HL-60/S4 (cell line): ENCODE data around the gene SNAP25.

Experiments
- in situ Hi-C: fragments of 300-500 bp; cut with MboI; formaldehyde crosslinking; loops from 2 replicates; pipeline ENCODE4 v1.14.3; 2022; ENCODE audit warnings: low sequenced_read_pairs

SNAP25 gene

DNA sequence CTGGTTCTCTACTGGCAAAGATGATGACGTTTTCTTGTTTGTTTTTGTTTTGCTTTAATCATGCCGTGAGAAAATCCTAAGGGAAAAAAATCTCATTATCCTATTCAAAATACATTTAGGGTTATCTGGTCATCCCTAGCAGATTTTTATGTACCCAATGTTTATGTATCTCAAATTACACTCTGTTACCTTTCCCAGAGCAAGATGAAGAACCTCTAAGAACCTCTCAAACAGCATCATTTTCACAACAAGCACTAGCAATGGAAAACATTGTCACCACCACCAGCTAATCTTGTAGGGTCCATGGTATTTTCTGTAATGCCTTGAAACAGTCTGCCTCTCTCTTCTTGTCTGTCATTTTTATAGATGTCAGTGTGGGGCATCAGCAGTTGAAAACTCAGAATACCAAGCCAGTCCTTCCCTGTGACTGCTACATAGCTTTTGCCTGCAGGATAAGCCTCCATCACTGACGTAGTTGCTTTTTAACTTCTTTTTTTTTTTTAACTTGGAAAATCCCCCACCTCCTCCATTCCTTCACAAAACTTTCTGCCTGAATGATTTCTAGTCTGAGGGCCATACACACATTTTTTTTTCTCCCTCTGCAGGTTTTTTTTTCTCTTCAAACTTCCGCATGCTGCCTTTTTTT is 2.4 kb upstream of the SNAP25 start:
- in situ Hi-C loops: no loop called here

DNA sequence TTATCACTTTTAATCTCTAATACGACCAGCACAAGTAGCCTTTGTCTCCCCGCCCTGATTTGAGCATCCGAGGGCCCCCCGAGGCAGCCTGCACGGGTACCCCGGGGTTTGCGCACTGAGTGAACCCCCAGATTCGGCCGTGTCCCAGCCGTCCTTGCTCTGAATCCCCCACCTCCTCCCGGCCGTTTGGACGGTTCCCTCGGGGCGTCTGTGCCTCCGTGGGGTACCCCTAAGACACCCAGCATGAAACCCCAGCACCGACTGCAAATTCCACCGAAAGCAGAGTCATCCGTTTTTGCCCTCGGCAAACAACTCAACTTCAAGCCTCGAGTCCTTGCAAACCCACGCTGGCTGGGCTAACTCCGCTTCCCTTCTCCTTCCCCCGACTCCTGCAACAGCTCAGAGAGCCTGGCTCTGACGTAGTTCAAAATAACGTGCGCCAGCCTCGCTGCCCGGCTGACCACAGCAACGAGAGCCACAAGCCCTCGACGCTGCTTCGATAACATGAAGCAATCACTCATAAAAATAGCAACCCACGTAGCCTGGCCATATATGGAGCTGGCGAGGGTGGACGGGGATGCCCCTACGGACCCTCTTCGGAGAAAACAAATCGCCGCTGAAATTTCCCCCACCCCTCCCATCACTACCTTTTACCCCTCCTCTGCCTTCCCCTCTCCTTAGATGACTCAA is 764 bp upstream of the SNAP25 start:
- in situ Hi-C loops: no loop called here

DNA sequence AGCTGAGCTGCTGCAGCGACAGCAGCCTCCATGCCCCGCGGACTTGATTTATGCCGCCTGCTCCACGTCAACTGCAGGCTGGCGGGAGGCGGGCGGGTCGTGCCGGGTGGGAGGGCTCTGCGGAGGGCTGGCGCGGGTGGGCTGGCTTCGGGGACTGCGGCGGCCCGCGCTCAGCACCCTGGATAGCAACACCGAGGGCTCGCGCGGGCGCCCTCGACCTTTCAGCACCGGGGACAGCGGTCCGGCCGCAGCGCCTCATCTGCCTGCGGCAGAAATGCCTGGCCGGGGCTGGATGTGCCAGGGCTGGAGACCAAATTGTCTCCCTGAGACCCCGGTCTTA is 792 bp downstream of the SNAP25 start:
- in situ Hi-C loops: no loop called here

DNA sequence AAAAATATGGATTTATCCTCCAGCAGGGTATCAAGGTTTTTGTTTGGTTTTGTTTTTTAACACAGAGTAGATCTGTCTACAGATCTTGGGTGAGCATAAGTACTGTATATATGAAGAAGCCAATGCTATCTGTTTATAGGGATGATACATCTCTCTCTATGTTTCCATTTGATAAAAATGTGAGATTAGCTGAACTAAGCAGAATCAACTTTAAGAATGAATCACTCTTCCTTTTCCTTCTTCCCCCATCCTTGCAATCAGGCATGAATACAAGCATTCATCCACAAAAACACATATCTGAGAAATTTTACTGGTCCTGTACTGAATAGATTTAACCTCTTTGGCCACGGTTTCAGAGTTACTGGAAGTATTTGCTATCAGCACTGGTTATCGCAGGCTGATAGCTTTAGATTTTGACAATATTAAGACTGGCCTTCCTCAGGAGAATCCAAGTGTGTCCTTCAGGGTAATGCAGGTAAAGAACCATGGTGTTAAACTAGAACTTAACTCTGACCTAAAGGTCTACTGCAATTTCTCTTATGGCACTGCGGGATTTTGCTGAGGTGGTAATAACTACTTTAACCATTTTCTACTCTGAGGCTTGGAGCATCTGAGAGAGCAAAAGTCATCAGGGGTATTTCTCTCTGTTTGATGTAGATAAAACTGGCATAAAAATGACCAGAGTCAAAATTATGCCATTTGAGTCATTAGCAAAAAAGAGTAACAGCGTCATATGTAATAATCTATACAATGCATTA is 1.5 kb downstream of the SNAP25 start:
- in situ Hi-C loops: no loop called here

DNA sequence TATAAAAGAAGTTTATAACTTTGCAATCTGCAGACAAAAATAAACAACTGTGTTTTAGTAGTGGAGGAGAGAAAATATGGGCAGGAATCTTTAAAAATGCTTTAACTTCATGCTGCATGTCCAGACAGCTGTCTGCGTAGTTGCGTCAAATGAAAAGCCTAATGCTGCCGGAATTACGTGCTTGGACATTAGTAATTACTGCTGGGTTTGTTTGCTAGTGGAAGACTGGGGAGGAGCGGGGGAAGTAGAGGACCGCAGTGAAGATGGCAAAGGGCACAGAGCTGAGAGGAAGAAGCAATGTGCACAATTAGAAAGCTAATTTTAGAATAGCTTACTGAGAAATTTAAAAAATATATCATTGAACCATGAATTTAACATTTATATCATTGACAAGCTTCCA is 2.4 kb downstream of the SNAP25 start:
- in situ Hi-C loops: no loop called here

DNA sequence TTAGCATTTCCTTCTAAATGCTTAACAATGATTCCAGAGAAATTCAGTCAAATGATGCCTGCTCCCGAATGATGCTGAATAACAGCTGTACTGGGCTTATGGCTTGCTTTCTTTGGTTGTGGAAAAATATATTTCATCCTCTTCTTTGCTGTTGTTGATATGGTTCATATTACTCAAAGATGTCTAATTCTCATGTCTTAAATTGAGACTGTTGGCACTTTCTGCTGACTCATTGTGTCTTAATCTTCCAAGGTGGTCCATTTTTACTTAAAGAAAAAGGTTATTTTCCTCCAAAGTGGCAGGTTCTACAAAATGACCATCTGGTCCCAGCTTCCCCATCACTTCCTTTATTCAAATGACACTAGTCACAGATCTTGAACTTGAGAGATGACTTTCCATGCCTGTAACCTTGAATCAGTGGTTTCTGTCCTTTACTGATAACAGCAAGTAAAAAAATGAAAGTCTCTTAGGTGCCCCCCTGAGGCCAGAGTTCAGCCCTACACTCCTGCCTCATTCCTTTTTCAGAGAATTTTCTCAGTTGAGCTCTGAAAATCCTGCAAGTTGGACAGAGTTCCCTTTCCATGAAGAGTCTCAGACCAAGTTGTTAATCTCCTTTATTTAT is 6.9 kb downstream of the SNAP25 start:
- in situ Hi-C loops: no loop called here

DNA sequence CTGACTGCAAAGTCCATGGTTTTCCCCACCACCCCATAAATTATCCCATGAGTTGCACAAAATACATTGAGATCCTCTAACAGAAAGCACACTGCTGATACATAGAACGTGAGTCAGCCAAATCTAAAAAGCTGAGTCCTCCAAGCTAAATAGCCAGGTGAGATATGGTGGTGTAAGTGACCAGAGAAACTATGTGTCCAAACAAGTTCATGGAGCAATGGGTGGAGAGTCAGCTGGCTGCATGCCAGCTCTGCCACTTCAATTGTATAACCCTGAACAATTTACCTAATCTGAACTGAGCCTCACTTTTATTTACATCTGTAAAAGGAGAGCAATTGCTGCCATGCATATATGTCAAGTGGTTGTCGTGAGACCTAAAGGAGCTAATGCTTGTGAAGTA is 9.7 kb downstream of the SNAP25 start:
- in situ Hi-C loops: no loop called here

DNA sequence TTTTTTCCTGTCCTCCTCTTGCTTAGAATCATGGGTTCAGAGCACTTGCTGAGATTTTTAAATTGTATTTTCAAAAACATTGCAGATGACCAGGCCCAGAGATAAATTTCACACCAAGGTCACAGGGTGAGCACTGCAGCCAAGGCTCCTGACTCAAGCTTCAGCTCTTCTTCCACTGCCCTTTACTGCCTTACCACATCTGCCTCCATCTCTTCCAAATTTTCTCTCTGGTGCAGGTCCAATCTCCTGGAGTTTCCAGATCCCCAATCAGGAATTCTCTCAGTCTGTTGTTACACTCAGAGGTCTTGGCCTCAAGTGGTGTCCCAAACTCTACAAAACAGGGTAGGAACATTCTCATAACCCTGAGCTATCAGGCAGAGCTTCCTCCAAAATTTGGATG is 12.7 kb downstream of the SNAP25 start:
- in situ Hi-C loops: no loop called here

DNA sequence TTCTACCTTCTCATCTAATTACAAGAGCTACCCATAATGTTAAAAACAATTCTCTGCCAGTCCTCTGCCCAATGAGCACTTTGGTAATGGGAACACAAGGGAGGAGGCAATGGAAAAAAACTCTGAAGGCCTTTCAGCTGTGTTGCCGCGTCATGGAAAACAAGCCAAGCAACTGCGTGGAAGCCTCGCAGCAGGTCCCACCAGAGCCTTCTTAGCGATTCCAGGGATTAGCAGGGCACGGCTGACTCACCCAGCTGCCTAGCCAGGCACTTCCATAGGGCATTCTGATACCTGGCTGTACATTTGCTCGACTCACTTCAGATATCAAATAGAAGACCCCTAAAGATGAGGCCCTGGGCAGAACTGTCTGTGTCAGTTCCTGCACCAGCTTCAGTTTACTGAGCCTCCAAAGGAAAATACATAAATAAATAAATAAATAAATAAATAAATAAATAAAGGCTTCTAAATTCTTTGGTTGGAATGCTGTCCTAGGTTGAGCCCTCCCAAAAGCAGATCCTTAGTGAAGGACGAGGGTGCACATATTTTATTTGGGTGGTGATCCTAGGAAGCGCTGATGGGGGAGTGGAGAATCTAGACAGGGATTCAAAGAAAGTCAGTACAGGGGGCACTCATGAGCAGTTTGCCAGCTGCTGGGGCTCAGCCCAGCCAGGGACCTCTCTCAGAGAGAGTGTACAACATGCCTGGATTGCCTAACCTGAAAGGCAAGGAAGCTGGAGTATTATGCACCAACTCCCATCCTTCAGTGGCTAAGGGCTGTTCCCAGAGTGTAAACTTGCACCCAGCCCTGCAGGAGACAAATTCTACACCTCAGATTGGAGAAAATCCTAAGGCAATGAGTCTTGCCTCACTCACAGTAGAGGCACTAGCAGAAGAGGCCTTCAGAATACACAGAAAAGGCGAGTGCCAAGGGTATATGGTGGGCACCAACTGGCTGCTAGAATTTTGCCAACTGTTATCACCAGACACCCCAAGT is 18.2 kb downstream of the SNAP25 start:
- in situ Hi-C loops: no loop called here

DNA sequence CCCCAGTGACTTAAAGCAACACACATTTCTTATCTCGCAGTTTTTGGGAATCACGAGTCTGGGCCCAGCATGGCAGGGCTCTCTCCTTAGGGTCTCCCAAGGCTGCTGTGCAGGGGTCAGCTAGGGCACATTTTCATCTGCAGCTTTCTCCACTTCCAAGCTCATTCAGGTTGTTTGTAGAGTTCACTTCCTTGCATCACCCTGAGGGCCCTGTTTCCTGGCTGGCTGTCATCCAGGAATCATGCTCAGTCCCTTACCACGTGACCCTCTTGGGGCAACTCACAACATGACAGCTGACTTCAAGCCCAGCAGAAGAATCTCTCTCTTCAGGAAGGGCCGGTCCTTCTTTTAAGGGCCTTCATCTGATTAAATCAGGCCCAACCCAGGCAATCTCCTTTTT is 21.3 kb downstream of the SNAP25 start:
- in situ Hi-C loops: no loop called here

DNA sequence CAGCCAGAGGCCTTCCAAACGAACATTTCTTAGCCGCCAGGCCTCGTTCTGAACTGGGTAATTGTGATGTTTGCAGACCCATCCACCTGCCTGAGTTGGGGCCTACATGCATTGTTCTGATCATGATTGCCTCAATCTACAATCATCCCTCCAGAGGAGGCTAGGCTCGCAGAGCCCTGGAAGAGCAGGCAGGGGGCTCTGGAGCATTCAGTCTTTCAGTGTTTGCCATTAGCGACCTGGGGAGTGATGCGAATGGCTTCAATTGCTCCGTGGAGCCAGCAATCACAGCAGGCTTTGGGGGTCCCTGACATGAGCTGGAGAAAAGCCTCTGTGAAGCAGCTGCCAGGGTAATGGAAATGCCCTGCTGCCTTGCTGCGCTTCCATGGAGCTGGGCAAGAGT is 22.0 kb downstream of the SNAP25 start:
- in situ Hi-C loops: no loop called here

DNA sequence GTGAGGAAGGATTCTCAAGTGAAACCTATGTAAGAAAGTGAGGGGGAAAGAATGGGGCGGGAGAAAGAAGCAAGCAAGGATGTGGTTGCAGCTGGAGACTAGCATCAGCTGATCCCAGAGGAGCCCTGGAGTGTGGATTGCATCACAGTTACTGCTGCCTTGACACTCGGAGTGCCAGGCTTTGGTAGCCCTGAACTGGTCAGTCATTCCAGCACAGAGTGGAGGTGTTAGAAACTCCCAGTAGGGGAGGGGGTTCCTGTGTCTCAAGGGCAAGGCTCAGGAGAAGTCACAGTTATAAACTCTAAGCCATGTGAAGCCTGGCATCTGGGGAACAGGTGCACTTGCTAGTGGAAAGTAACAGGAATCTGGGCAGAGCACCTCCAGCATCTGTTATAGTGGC is 23.5 kb downstream of the SNAP25 start:
- in situ Hi-C loops: no loop called here

DNA sequence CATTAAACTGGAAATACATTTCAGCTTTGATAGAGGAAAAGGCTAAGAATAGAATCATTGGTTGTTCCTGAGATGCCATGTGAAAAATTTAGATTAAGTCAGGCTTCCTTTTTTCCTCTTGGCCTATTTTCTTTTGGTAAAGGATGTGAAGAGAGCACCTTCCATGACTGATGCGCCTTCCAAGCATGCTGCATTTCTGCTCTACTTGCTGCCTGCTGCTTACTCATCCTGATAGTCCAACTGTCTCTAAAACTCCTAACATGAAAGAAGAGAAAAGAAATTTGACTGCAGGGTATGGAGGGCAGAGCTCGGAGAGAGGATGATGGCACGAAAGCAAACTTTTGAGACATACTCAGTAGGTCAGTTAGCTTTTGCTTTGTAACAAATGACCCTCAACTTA is 28.8 kb downstream of the SNAP25 start:
- in situ Hi-C loops: no loop called here

DNA sequence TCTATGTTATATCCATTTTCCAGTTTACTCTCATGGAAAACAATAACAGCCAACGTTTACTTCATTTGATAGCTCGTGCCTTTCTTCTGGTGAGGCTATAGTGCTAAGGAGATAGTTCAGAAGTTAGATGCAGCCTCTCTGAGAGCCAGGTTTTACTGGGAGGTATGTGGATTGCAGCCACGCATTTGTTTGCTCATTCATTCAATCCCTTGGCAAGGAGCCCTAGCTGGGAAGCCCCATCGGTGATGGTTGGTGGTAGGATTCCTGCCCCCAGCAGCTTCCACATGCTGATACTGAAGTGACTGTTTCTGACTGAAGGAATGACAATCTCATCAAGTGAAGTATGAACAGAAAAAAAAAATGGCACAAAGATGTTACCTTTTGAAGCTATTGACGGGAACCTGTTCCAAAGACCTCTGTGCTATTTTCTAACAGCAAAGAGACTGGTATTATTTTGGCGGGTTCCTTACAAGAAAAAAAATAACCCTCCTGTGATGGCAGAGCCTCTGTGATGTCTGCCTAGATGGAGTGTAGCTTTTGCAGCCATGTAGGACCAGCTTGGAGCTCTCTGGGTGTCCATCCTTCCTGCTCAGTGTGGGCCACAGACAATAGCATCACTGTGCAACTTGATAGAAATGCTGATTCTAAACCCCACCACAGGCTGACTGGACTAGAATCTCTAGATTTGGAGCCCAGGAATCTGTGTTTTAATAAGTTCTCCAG is 30.6 kb downstream of the SNAP25 start:
- in situ Hi-C loops: no loop called here

DNA sequence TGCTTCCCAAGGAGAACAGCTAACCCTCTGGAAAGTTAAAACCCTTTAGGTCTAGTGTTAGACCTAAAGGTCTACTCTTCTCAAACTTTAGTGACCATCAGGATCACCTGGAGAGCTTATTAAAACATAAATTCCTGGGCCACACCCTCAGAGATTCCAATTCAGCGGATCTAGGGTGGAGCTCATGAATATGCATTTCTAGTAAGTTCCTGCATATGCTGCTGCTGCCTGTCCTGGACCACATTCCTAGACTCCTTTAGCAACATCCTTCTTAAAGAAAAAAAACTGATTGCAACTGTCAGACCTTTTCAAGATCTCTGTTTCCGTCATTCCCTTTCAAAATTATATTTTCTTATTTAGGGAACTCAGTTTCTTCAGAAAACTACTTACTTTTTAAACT is 31.2 kb downstream of the SNAP25 start:
- in situ Hi-C loops: no loop called here

DNA sequence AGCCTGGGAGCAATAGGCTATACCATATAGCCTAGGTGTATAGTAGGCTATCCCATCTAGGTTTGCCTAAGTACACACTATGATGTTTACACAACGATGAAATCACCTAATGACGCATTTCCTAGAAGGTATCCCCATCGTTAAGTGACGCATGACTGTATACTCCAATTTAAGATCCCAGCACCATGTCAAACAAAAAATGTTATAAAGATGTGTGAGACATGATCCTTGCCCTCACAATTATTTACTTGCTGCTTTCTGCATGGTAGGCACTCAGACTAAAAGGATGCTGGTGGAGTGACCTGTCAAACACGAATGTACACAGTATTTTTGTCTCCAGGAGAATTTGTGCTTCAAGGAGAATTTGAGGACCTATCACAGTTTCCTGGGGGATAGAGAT is 32.3 kb downstream of the SNAP25 start:
- in situ Hi-C loops: no loop called here

DNA sequence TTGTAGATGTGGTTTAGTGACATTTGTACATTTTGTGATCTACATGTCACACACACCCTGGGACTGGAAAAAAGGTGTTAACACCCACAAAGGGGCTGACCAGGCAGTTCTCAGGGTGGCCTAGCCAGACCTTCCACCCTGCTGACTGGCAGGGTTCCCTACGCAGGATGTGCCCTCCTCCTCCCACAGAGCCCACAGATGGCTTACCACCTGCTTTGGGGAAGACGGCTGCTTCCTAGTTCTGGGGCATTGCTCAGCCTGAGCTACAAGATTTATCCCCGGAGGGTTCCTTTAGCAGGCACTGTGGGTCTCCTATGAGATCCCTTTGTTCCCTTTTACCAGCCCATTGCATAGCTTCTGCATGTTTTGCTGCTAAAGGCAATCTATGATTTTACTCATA is 35.1 kb downstream of the SNAP25 start:
- in situ Hi-C loops: no loop called here

DNA sequence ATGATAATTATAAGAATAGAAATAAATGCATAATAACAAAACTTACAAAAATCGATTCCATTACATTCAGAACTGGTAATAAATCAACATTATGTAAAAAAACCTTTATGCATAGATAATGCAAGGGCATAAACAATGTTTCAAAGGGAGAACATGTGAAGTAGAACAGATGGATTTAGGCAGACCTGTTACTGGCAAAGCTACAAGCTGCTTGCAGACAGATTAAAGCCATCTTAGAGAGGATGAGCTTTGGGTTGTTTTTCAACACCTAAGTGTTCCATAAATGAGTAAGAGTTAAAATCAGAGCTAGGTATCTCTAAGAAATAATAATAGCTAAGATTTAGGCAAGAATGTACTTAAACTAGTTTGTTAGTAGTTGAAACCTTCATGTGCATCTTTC is 37.2 kb downstream of the SNAP25 start:
- in situ Hi-C loops: no loop called here

DNA sequence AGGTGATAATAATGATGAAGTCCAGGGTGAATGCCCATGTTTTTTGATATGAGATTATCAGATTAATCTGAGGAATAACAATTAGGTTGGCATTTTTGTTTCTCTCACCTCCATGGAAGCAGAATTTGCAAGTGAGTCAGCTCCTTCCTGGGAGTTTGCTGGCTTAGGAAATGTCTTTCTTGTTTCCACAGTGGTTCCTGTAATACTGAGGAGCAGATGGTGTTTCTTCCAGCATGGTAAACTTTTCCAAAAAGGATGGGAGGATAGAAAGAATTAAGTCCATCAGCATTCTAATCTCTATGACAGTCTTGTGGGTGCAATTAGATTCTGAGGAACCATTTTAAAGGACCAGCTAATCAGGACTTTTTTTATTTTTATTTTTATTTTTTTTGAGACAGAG is 40.5 kb downstream of the SNAP25 start:
- in situ Hi-C loops: no loop called here

DNA sequence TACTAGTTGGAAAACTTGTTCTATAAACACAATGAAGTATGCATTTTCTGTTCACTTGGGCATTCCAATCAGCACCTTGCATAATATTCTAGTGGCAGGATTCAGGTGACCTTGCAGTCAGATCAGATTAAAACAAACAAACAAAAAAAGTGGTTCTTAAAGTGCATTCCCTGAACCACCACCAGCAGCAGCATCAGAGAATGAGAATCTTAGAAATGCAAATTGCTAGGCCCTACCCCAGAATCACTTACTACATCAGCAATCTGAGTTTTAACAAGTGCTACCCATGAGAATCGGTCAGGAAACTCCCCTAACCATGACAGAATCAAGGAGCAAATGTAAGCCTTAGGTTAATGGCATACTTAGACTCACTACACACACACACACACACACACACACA is 41.7 kb downstream of the SNAP25 start:
- in situ Hi-C loops: no loop called here
